GM18858 (cell line): Measurements from ENCODE around the gene RNFT1.
"Not testable (repeated sequence)": the region's sequence is repeated elsewhere in the genome, so short reads cannot be mapped to it uniquely, and the experiment has no call there.

Source experiments
- ATAC-seq: cut with Tn5 transposase; IDR thresholded peaks from one replicate; pipeline ENCODE4 v1.9.1; 2021; ENCODE audit not compliant: unreplicated experiment

Gene RNFT1

DNA sequence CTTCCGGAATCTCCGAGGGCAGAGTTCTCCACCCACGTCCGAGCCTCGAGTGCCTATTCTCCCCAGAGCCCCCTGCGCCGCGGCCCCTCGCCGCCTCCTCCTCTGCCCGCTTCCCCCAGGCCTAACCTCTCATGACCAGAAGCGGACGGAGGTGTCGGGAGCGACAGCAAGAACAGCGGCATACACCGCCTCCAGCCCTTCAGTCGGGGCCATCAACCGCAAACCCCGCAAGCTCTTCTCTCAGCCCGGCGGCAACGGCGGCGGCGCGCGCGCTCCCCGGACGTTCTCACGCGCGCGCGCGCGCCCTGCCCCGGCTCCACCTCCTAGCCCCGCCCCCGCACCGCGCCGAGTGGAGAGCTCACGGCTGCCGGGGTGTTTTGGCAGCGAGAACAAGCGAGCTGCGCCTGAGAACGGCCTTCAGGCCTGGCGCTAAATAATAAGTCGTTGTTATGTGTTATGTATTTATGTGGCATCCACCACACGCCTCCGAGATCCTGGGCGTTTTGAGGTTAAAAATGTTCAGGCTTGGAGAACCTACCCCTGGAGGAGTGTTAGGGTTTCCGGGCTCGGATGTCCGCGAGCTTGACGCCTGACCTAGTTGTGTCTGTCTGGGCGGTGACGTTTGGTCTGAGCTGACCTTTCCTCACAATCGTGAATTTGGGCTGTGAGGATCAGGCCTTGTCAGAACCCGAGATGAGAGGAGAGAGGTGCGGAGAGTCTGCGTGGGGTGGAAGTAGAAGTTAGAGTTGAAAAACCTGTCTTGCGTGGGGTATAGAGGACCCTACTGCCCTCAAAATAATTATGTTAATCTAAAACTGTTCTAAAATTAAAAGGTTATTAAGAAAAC, at the start of gene RNFT1:
TSS of gene RNFT1 (minus strand) at position 259 of the 847 bp plus-strand sequence. CDS start at position 182, 77 bp downstream.
- no peak for ATAC-seq

- not testable (repeated sequence) for ATAC-seq
These were observed 44.8 kb upstream of the RNFT1 start for GRCh38 chr17:60009326-60009725.

GRCh38 chr17:60008377-60008776, 43.8 kb upstream of the RNFT1 start:
- not testable (repeated sequence) for ATAC-seq

DNA sequence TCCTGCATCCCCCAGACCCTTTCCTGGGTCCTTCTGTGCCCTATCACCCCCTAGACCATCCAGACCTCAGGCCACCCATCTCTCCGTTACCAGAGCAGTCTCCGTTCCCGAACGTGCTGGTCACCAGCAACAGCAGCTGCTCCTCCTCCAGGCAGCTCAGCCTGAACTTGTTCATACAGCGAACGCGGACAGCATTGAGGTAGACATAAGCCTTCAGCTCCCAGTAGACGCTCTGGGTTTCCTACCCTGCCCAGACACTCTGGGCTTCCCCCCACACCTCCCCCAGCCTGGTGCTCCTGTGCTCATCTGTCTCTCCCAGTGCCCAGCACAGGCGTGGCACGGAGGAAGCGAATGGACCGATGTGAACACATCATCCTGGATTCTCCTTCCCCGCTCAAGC, 41.6 kb upstream of the RNFT1 start:
- ATAC-seq: no peak

GRCh38 chr17:60004561-60004960, 40.0 kb upstream of the RNFT1 start:
- ATAC-seq: not testable (repeated sequence)

- not testable (repeated sequence) for ATAC-seq
These were observed 37.9 kb upstream of the RNFT1 start for GRCh38 chr17:60002405-60002804.

GRCh38 chr17:59996608-59997007, 32.1 kb upstream of the RNFT1 start:
- not testable (repeated sequence) for ATAC-seq

GRCh38 chr17:59975166-59975565, 10.6 kb upstream of the RNFT1 start:
- ATAC-seq: not testable (repeated sequence)

GRCh38 chr17:59973483-59973882, 8.9 kb upstream of the RNFT1 start:
- not testable (repeated sequence) for ATAC-seq

- no peak for ATAC-seq
These were observed 8.2 kb upstream of the RNFT1 start for GRCh38 chr17:59972778-59973177.

GRCh38 chr17:59971771-59972170, 7.2 kb upstream of the RNFT1 start:
- not testable (repeated sequence) for ATAC-seq

GRCh38 chr17:59963738-59964481, 630 bp downstream of the RNFT1 start:
- no peak for ATAC-seq

DNA sequence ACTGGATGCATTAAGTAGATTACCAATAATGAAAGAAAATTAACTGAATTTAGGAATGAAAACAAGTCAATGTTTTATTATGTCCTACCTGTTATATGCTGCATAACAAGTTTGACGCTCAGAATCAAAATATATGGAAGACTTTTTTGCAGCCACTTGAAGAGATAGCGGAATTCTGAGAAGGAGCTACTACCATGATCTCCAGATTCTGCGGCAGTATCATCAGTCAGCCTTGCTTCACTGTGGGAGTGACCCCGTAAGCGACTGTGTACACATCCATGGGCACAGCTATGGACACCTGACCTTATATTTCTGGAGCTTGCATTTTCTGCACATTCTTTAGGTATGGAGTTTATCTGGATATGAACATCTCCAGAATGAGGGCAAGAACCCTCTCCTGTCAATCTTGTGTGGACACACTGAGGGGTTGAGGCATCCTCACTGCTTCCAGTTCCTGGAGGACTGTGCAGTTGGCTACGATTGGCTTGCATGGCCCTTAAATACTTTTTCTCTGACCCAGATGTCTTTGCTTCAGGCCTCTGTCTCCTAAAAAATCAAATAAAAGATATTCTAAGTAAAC, 1.7 kb downstream of the RNFT1 start:
- no peak for ATAC-seq

- not testable (repeated sequence) for ATAC-seq
These were observed 5.0 kb downstream of the RNFT1 start for GRCh38 chr17:59959574-59959973.

DNA sequence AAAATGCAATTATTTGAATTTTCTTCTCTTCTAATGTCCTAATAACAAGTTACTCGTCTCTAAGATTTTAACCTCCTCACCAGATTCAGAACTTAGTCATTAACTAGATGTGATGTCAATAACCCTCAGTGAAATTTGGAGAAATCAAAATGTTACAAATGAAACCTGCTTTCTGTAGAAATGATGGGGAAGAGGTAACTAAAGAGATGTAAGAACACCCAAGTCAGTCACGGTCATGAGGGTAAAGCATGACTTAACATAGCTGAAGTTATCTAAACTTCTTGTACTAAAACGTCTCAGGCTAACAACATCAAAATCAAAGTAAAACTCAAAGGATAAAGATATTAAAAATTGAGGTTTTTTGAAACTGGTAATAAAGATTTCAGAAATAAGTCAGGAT, 9.7 kb downstream of the RNFT1 start:
- ATAC-seq: no peak

DNA sequence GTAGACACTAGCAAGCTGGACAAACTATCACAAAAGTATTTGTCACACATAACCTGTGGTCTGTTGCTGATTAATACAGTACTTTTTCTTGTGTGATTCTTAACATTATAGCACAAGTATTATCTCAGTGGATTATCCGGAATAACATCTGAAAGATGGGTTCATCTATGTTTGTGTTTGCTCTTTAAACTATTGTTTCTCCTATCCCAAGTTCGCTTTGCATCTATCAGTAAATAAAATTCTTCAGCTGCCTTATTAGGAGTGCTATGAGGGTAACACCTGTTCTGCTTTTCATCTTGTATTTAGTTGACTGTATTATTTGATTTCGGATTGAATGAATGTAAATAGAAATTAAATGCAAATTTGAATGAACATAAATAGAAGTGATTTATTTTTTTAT, 14.5 kb downstream of the RNFT1 start:
- ATAC-seq: no peak

DNA sequence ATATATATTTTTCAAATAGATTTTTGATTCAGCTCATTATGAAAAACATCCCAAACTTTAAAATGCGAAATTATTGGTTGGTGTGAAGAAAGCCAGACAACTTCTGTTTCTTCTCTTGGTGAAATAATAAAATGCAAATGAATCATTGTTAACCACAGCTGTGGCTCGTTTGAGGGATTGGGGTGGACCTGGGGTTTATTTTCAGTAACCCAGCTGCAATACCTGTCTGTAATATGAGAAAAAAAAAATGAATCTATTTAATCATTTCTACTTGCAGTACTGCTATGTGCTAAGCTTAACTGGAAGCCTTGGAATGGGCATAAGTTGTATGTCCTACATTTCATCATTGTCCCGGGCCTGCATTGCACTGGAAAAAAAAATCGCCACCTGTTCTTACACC, 17.2 kb downstream of the RNFT1 start:
- ATAC-seq: not testable (repeated sequence)

DNA sequence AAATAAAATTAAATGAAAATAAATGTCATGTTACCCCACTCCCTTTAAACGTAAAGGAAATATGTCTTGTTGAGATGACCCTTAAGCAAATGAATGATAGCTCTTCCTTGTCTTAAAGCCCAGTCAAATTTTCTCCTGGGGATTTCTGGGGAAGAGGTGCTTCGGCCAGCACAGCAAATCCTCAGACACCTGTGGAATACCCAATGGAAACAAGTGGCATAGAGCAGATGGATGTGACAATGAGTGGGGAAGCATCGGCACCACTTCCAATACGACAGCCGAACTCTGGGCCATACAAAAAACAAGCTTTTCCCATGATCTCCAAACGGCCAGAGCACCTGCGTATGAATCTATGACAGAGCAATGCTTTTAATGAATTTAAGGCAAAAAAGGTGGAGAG, 18.1 kb downstream of the RNFT1 start:
- not testable (repeated sequence) for ATAC-seq

GRCh38 chr17:59941131-59941530, 23.4 kb downstream of the RNFT1 start:
- ATAC-seq: no peak

GRCh38 chr17:59940697-59941096, 23.8 kb downstream of the RNFT1 start:
- ATAC-seq: not testable (repeated sequence)

DNA sequence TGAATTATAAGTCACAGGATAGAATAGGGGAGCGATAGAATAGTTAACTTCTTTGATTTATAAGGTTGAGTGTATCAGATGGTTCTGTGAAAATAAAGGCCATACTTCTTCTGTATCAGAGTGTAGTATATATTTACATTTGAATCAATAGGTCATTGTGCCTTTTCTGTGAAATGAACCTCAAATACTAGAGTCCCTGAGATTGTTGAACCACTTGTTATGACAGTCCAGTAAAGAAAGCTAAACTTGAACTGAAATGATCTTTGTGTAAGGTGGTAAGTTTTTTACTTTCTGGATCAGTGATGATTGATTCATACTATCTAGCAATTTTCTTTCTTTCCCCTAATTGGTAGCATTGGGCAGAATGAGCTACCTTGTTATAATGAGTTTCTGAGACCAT, 31.2 kb downstream of the RNFT1 start:
- ATAC-seq: not testable (repeated sequence)

- ATAC-seq: not testable (repeated sequence)
These were observed 33.8 kb downstream of the RNFT1 start for GRCh38 chr17:59930768-59931167.
